Transverse colon (tissue), 4 donors: ENCODE results near the gene HDAC4.

ENCODE experiments used
- CTCF ChIP-seq, 5 experiments: fragments of 200-600 bp in 3 of 5; fragments of 450-650 bp in 2 of 5; sonication (generic) in 3 of 5; IDR thresholded peaks; 1 replicate in 2 of 5; 2 replicates in 3 of 5; pipeline ENCODE4 v1.5.1; 2016 to 2017; ENCODE audit warnings: antibody characterized with exemption in 5 of 5, inconsistent platforms in 3 of 5, mild to moderate bottlenecking in 2 of 5, moderate library complexity in 1 of 5
- POLR2AphosphoS5 ChIP-seq, 3 donors: sonication (generic); formaldehyde crosslinking; IDR thresholded peaks; one replicate each; pipeline ENCODE4 v1.6.1; 2016; ENCODE audit warnings: antibody characterized with exemption in 3 of 3

- TF ChIP-seq POLR2AphosphoS5 (IDR thresholded peaks at IDR 0.05) (no peak), CTCF (IDR thresholded peaks at IDR 0.05) (no peak)
Measured at GRCh38 chr2:239000089-239000488, 400.7 kb downstream of the HDAC4 start.
